ENCODE data around the gene TEX35. TPM values are rescaled to one million over a fixed set of nuclear protein-coding genes. Genes with fewer than 3 reads are reported as not detected.
A peak's percentile ranks its signal among the peaks of the same experiment; 100 is the strongest.

TEX35 gene
- total RNA-seq, 1 donor from 2014 or later = not detected

DNA sequence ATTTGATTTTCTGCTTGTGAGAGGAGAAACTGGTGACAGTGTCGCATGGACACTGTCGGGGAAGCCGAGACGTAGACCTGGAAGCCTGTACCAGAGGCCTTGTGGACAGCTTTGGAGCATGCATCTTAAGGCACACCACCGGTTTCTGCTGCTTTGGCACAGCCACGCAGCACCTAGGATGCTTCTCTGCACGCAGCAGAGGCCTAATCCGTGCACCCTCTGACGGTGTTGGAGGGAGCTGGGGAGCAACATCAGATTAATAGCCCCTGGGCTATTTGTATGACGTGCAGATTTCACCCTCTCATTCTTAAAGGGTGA is 30.3 kb downstream of the TEX35 start:
- Histone ChIP-seq H3K4me2 (ENCODE audit: low read length) (peak overlapping the region; percentile 100), H3K9ac (ENCODE audit: low read length) (peak overlapping the region; percentile 85), H3K36me3 (ENCODE audit: insufficient read depth, low read length) (no peaks in the 10 kb centered on the region), H3K9me3 (ENCODE audit: insufficient read depth, low read depth, low read length) (no peaks in the 10 kb centered on the region), H3K4me1 (ENCODE audit: insufficient read depth, low read length) (peaks cover 37% of the 10 kb centered on the region), H3K27me3 (ENCODE audit: insufficient read depth, low read length) (no peaks in the 10 kb centered on the region), H2AFZ (ENCODE audit: low read depth, low read length) (peak overlapping the region; percentile 97), H4K20me1 (ENCODE audit: insufficient read depth, low read length) (no peaks in the 10 kb centered on the region), H3K4me3 (ENCODE audit: insufficient read depth, low read depth, low read length) (peak overlapping the region; percentile 77), H3K79me2 (ENCODE audit: insufficient read depth, low read length) (peaks cover 7% of the 10 kb centered on the region), H3K27ac (ENCODE audit: low read depth, low read length) (peak overlapping the region; percentile 69)
- H3K27me3 Mint-ChIP-seq (ENCODE audit: low read depth, unreplicated experiment) = no peaks in the 10 kb centered on the region
- no peaks in the 10 kb centered on the region for H3K9me3 Mint-ChIP-seq (ENCODE audit: unreplicated experiment)
- H3K36me3 Mint-ChIP-seq (ENCODE audit: low read depth, unreplicated experiment) = peaks cover 16% of the 10 kb centered on the region
- peaks cover 37% of the 10 kb centered on the region for H3K4me1 Mint-ChIP-seq (ENCODE audit: low read depth, unreplicated experiment)
- TF ChIP-seq EZH2 (IDR thresholded peaks at IDR 0.05; ENCODE audit: insufficient read depth, low read length) = no peak
- DNase-seq (ENCODE audit: low read depth) (peak; percentile 34), FAIRE-seq (no peak)
- peak overlapping the region; percentile 94 for H3K4me3 Mint-ChIP-seq (ENCODE audit: unreplicated experiment)
- no peak overlapping the region for H3K27ac Mint-ChIP-seq (ENCODE audit: unreplicated experiment)

DNA sequence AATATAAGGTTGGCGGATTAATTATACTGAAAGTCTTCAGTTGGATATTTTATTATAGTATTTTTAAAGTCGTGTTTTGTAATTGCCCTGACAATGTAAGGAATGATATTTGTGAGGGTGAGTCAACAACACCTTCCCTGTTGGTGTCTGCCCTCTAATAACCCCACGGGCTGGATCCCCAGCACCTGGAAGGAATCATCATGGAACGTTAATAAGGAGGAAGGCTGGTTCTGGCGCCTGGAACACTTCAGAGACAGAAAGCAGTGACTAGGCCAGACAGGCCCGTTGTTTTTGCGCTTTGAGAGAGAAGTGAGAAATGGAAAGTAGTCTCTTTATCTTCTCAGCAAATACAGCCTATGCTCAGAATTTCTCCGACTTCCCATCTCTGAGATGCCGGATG is 31.6 kb downstream of the TEX35 start:
- Histone ChIP-seq H3K36me3 (ENCODE audit: insufficient read depth, low read length) (no peaks in the 10 kb centered on the region), H4K20me1 (ENCODE audit: insufficient read depth, low read length) (no peaks in the 10 kb centered on the region), H3K27me3 (ENCODE audit: insufficient read depth, low read length) (no peaks in the 10 kb centered on the region), H3K27ac (ENCODE audit: low read depth, low read length) (no peak overlapping the region), H3K4me2 (ENCODE audit: low read length) (no peak overlapping the region), H2AFZ (ENCODE audit: low read depth, low read length) (no peak overlapping the region), H3K9me3 (ENCODE audit: insufficient read depth, low read depth, low read length) (no peaks in the 10 kb centered on the region), H3K9ac (ENCODE audit: low read length) (no peak overlapping the region), H3K4me1 (ENCODE audit: insufficient read depth, low read length) (peaks cover 24% of the 10 kb centered on the region), H3K4me3 (ENCODE audit: insufficient read depth, low read depth, low read length) (no peak overlapping the region), H3K79me2 (ENCODE audit: insufficient read depth, low read length) (peaks cover 7% of the 10 kb centered on the region)
- Mint-ChIP-seq H3K27me3 (ENCODE audit: low read depth, unreplicated experiment) (no peaks in the 10 kb centered on the region), H3K4me3 (ENCODE audit: unreplicated experiment) (no peak overlapping the region), H3K27ac (ENCODE audit: unreplicated experiment) (peak overlapping the region; percentile 12), H3K4me1 (ENCODE audit: low read depth, unreplicated experiment) (peaks cover 24% of the 10 kb centered on the region), H3K36me3 (ENCODE audit: low read depth, unreplicated experiment) (peaks cover 19% of the 10 kb centered on the region), H3K9me3 (ENCODE audit: unreplicated experiment) (no peaks in the 10 kb centered on the region)
- TF ChIP-seq, protein P1, sequence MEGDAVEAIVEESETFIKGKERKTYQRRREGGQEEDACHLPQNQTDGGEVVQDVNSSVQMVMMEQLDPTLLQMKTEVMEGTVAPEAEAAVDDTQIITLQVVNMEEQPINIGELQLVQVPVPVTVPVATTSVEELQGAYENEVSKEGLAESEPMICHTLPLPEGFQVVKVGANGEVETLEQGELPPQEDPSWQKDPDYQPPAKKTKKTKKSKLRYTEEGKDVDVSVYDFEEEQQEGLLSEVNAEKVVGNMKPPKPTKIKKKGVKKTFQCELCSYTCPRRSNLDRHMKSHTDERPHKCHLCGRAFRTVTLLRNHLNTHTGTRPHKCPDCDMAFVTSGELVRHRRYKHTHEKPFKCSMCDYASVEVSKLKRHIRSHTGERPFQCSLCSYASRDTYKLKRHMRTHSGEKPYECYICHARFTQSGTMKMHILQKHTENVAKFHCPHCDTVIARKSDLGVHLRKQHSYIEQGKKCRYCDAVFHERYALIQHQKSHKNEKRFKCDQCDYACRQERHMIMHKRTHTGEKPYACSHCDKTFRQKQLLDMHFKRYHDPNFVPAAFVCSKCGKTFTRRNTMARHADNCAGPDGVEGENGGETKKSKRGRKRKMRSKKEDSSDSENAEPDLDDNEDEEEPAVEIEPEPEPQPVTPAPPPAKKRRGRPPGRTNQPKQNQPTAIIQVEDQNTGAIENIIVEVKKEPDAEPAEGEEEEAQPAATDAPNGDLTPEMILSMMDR (IDR thresholded peaks at IDR 0.05; ENCODE audit: insufficient read depth, low read depth, low read length) = no peak
- TF ChIP-seq EZH2 (IDR thresholded peaks at IDR 0.05; ENCODE audit: insufficient read depth, low read length) = no peak
- DNase-seq (ENCODE audit: low read depth) (no peak), FAIRE-seq (no peak)

DNA sequence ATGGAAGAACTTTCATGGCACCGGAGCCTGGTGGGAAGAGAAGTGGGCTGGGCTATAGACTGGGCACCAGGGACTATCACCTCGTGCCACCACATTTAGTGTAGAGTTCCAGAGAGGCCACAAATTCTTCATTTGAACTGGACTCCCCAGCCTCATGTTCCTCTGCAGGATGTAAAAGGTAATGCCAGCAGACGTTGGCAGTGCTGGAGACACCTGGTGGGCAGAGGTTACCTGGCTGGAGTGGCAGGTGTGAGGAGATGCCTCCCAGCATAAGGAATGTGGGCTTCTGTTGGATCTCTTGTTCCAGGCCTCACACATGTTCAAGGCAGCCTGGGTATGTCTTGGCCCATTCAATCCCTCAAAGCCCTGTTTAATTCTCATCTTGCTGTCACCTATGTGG is 35.2 kb downstream of the TEX35 start:
- peaks cover 7% of the 10 kb centered on the region for H3K4me1 Mint-ChIP-seq (ENCODE audit: low read depth, unreplicated experiment)
- peaks cover 7% of the 10 kb centered on the region for H3K79me2 ChIP-seq (ENCODE audit: insufficient read depth, low read length)
- TF ChIP-seq EZH2 (IDR thresholded peaks at IDR 0.05; ENCODE audit: insufficient read depth, low read length) = no peak
- TF ChIP-seq, protein P1 (IDR thresholded peaks at IDR 0.05; ENCODE audit: insufficient read depth, low read depth, low read length) = no peak

More for the DNA sequence above, 35.2 kb downstream of the TEX35 start:
- Histone ChIP-seq H3K27ac (ENCODE audit: low read depth, low read length) (no peak overlapping the region), H3K27me3 (ENCODE audit: insufficient read depth, low read length) (no peaks in the 10 kb centered on the region), H2AFZ (ENCODE audit: low read depth, low read length) (no peak overlapping the region), H3K36me3 (ENCODE audit: insufficient read depth, low read length) (no peaks in the 10 kb centered on the region), H3K9ac (ENCODE audit: low read length) (no peak overlapping the region), H3K4me3 (ENCODE audit: insufficient read depth, low read depth, low read length) (no peak overlapping the region), H4K20me1 (ENCODE audit: insufficient read depth, low read length) (no peaks in the 10 kb centered on the region), H3K4me2 (ENCODE audit: low read length) (no peak overlapping the region), H3K4me1 (ENCODE audit: insufficient read depth, low read length) (peaks cover 4% of the 10 kb centered on the region), H3K9me3 (ENCODE audit: insufficient read depth, low read depth, low read length) (no peaks in the 10 kb centered on the region)
- Mint-ChIP-seq H3K36me3 (ENCODE audit: low read depth, unreplicated experiment) (peaks cover 22% of the 10 kb centered on the region), H3K4me3 (ENCODE audit: unreplicated experiment) (no peak overlapping the region), H3K27me3 (ENCODE audit: low read depth, unreplicated experiment) (no peaks in the 10 kb centered on the region), H3K27ac (ENCODE audit: unreplicated experiment) (no peak overlapping the region), H3K9me3 (ENCODE audit: unreplicated experiment) (peaks cover 2% of the 10 kb centered on the region)
- FAIRE-seq = no peak
- DNase-seq (ENCODE audit: low read depth) = no peak
